GM21529 (cell line): ENCODE data around the gene RPS21.
A peak's percentile ranks its signal among the peaks of the same experiment; 100 is the strongest.

Experiments
- ATAC-seq: cut with Tn5 transposase; IDR thresholded peaks from one replicate; pipeline ENCODE4 v1.9.1; 2021; ENCODE audit not compliant: unreplicated experiment

Gene RPS21

GRCh38 chr20:62386383-62387218, at the start of gene RPS21:
Gene RPS21, plus strand, starts transcription at chr20:62387103. Its CDS starts 236 bp downstream, at chr20:62387339.
- ATAC-seq: peak; percentile 87

- peak; percentile 37 for ATAC-seq
Observed at GRCh38 chr20:62337558-62338293, 49.2 kb upstream of the RPS21 start.

- no peak for ATAC-seq
Observed at GRCh38 chr20:62338294-62338620, 48.6 kb upstream of the RPS21 start.

GRCh38 chr20:62339647-62340062, 47.2 kb upstream of the RPS21 start:
- peak; percentile 77 for ATAC-seq

- ATAC-seq: no peak
Observed at GRCh38 chr20:62342910-62343309, 44.0 kb upstream of the RPS21 start.

GRCh38 chr20:62344092-62344491, 42.8 kb upstream of the RPS21 start:
- ATAC-seq: no peak

- ATAC-seq: no peak
Observed at GRCh38 chr20:62344782-62345181, 42.1 kb upstream of the RPS21 start.

- no peak for ATAC-seq
Observed at GRCh38 chr20:62345681-62346370, 41.1 kb upstream of the RPS21 start.

GRCh38 chr20:62346398-62347150, 40.3 kb upstream of the RPS21 start:
- ATAC-seq: no peak

- no peak for ATAC-seq
Observed at GRCh38 chr20:62347151-62347404, 39.8 kb upstream of the RPS21 start.

GRCh38 chr20:62347445-62347844, 39.5 kb upstream of the RPS21 start:
- ATAC-seq: no peak

GRCh38 chr20:62348604-62349003, 38.3 kb upstream of the RPS21 start:
- ATAC-seq: no peak

- ATAC-seq: no peak
Observed at GRCh38 chr20:62349556-62350097, 37.3 kb upstream of the RPS21 start.

- ATAC-seq: no peak
Observed at GRCh38 chr20:62350098-62350628, 36.7 kb upstream of the RPS21 start.

GRCh38 chr20:62350629-62351422, 36.1 kb upstream of the RPS21 start:
- no peak for ATAC-seq

GRCh38 chr20:62351469-62352401, 35.2 kb upstream of the RPS21 start:
- ATAC-seq: no peak

- no peak for ATAC-seq
Observed at GRCh38 chr20:62352402-62353288, 34.3 kb upstream of the RPS21 start.
